GM18858 (cell line): ENCODE data around the gene GRIA3.
"Not testable (repeated sequence)": the region's sequence is repeated elsewhere in the genome, so short reads cannot be mapped to it uniquely, and the experiment has no call there.

Experiments
- ATAC-seq: cut with Tn5 transposase; IDR thresholded peaks from one replicate; pipeline ENCODE4 v1.9.1; 2021; ENCODE audit not compliant: unreplicated experiment

GRIA3 gene

GRCh38 chrX:123267220-123267619, 83.1 kb downstream of the GRIA3 start:
- no peak for ATAC-seq

DNA sequence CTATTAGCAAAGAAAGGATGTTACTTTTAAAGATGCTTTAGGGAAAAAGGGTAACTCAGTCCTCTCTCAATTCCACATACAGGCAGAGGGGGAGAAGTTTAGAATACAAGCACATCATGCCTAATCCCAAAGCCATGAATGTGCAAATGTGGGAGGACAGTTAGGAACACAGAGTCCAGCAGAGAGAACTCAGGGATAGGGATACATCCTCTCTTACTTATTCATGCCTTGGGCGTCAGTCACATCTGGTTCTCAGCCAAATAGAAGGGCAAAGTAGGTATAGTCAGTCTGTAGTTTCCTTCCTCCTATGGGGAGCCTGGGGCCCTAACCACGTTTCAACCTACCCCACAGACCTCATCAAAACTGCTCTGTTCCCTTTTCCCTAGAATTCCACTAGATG, 87.8 kb downstream of the GRIA3 start:
- ATAC-seq = no peak

DNA sequence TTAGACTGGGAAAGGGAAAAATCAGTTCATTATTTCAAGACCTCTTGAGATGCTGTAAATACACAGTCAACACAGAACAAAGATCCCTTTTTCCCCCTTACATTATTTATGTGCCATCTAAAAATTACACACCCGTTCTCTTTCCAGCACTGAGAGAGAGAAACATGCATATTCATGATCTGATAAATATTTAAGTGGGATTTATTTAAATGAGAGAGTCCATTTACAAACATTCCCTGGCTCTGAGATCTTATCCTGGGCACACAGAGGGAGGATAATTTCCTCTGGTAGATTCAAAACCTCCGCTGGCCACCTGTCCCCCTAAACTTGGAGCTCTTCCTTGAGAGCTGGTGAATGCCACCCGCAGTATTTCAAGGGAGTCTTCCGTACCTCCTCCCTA, 88.6 kb downstream of the GRIA3 start:
- no peak for ATAC-seq

DNA sequence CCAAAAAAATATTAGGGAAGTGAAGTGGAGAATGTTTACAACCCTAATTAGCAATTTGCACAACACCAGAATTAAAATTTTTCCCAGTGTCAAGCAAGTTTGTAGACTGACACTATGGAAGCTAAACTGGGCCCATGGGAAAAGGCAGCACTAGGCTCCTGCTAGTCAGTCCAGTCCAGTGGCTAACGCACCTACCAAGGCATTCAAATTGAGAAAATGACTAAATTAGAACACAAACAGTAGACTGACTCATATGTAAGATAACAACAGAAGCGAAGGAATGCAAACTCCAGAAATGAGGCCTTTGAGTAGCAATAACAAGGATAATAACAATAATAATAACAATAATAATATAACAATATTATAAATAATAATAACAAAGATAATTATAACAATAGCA, 90.7 kb downstream of the GRIA3 start:
- no peak for ATAC-seq

DNA sequence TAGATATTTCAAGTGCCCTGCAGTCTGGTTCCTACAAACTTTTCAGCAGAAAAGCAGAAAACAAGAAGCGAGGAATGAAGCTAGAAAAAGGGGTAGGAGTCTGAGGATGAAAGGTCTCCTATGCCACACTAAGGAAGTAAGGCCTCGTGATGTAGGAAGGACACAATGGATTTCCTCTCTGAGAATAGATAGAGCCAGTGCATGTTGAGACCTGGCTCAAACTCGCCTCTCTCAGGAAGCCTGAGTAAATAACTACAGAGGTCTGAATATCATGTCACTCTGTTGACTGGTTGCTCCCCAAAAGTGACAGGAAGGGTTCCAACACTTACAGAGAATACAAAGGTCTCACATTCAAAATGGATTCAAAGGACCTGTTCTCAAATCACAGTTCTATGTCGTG, 93.3 kb downstream of the GRIA3 start:
- ATAC-seq = no peak

- ATAC-seq = no peak
Measured at GRCh38 chrX:123277821-123278220, 93.7 kb downstream of the GRIA3 start.

- no peak for ATAC-seq
Measured at GRCh38 chrX:123282241-123282640, 98.2 kb downstream of the GRIA3 start.

GRCh38 chrX:123283407-123283806, 99.3 kb downstream of the GRIA3 start:
- not testable (repeated sequence) for ATAC-seq

- ATAC-seq = no peak
Measured at GRCh38 chrX:123291623-123292022, 107.5 kb downstream of the GRIA3 start.

DNA sequence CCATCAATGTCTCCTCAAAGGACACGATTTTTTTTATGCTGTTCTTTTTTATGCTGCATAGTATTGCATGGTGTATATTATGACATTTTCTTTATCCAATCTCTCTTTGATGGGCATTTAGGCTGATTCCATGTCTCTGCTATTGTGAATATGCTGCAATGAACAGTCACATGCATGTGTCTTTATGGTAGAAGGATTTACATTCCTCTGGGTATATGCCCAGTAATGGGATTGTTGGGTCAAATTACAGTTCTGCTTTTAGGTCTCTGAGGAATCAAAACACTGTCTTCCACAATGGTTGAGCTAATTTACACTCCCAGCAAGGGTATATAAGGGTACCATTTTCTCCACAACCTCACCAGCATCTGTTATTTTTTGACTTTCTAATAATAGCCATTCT, 113.9 kb downstream of the GRIA3 start:
- no peak for ATAC-seq

GRCh38 chrX:123303429-123303828, 119.4 kb downstream of the GRIA3 start:
- no peak for ATAC-seq

DNA sequence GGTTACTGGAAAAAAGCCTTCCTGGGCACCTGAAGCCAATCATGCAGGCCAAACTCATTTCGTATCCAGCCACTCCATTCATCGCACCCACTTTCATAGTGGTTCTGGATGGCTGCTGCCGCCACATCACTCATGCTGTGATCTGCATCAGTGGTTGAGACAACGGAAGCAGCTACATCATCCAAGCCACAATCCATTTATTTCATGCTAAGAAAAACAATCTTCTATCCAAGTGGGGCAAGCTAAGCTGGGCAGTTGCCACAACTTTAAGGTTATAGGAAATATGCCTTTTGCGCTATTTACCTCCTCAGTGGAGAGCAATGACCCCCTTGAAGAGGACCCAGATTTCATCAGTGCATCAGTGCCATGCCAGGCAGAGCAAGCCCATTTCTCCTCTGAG, 124.6 kb downstream of the GRIA3 start:
- ATAC-seq = no peak

DNA sequence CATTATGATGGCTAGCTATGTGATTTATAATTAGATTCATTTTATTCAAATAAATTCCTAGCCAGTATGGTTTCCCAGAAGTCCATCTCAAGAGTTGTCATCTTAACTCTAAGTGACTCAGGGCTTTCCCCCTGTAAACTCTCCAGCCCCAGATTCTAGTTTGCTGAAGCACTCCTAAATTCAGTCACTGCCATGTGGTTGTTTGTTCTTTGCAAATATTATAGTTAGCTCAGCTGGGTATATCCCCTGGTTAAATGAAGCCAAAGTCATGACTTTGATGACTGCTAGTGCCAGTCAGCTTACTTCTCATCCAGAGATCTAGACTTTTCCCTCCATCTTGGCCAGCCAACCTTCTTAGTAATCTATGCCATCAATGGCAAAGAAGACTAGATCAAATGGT, 126.0 kb downstream of the GRIA3 start:
- ATAC-seq = no peak

GRCh38 chrX:123311486-123311885, 127.4 kb downstream of the GRIA3 start:
- no peak for ATAC-seq

DNA sequence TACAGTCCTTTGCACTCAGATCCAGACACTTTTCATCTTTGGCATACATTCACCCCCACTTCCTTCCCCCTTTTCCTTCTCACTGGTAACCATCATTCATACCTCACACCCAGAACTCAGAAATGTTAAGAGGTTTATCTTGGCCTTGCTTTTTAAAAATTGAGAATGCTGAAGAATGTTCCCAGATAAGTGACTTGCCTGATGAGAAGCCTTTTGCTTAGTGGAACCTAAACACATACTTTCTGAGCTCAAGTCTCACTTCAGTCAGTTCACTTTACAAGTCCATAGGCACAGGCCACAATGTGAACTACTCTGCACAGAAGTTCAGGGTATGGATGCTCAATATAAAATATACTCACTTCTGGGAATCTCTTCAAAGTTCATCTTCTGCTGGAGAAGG, 129.4 kb downstream of the GRIA3 start:
- ATAC-seq = no peak

- ATAC-seq = no peak
Measured at GRCh38 chrX:123320622-123321021, 136.5 kb downstream of the GRIA3 start.

DNA sequence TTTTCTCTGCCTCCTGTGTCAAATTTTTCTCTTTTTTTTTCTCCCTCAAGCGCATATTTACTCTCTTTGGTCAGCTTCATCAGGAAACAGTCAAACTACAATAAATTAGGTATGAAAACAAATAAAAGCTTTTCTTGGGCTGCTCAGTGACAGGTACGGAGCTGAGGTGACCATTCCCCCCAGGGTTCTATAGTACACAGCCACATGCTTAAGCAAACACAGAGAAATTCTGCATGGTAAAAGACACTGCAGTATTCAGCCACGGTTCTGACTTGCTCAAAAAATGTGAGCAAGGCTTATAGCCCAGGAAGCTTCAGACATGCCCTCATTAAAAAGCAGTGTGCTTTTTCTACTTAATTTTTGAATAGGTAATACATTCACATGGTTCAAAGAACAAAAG, 138.5 kb downstream of the GRIA3 start:
- ATAC-seq = no peak

GRCh38 chrX:123324625-123325024, 140.5 kb downstream of the GRIA3 start:
- ATAC-seq = no peak

- peak; percentile 92 for ATAC-seq
Measured at GRCh38 chrX:123330229-123330942, 146.3 kb downstream of the GRIA3 start.

GRCh38 chrX:123331349-123331748, 147.3 kb downstream of the GRIA3 start:
- no peak for ATAC-seq

GRCh38 chrX:123331859-123332258, 147.8 kb downstream of the GRIA3 start:
- peak; percentile 25 for ATAC-seq

- ATAC-seq = no peak
Measured at GRCh38 chrX:123336666-123337065, 152.6 kb downstream of the GRIA3 start.

GRCh38 chrX:123337886-123338639, 154.0 kb downstream of the GRIA3 start:
- ATAC-seq = no peak
